ENCODE results near the gene KIF1C. TPM values are rescaled to one million over a fixed set of nuclear protein-coding genes. Genes with fewer than 3 reads are reported as not detected.

Gene KIF1C
- total and polyA plus RNA-seq, 4 donors: 10.4 to 62.2 (median 36.8) TPM

- Histone ChIP-seq H3K9ac (ENCODE audit: low read depth in 1 of 2, low read length in 2 of 2) (peak overlapping the region in 1 of 2 donors; percentile 66), H3K9me3 (ENCODE audit: control insufficient read depth in 4 of 4, low read length in 3 of 4) (no peaks in the 10 kb centered on the region), H3K27me3 (ENCODE audit: control insufficient read depth in 4 of 4, insufficient read depth in 4 of 4, low read length in 3 of 4) (no peaks in the 10 kb centered on the region), H3K4me3 (ENCODE audit: low read depth in 1 of 3, low read length in 3 of 3) (peak overlapping the region in 1 of 3 donors; percentile 69), H3K4me1 (ENCODE audit: control insufficient read depth in 4 of 4, insufficient read depth in 4 of 4, low read length in 3 of 4) (peaks cover 0 to 4% (median 0%) of the 10 kb centered on the region in 4 donors), H3K36me3 (ENCODE audit: control insufficient read depth in 4 of 4, insufficient read depth in 3 of 4, low read depth in 1 of 4, low read length in 3 of 4) (no peaks in the 10 kb centered on the region), H3K27ac (ENCODE audit: low read depth in 1 of 2, low read length in 2 of 2) (peak overlapping the region in 1 of 2 donors; percentile 54)
- 5% methylated on average over 48 of the region's 48 CpGs for WGBS
- TF ChIP-seq RAD21 (IDR thresholded peaks at IDR 0.05) (peak; percentile 58 to 74), CTCF (IDR thresholded peaks at IDR 0.05; ENCODE audit: low read depth, low read length, missing input control) (peak; percentile 76), ZBTB33 (IDR thresholded peaks at IDR 0.05) (no peak)
- DNase-seq (ENCODE audit: low spot score): peak; percentile 71
These were observed 33.8 kb downstream of the KIF1C start for GRCh38 chr17:5031365-5032082.

- H3K27me3 ChIP-seq (ENCODE audit: control insufficient read depth in 4 of 4, insufficient read depth in 4 of 4, low read length in 3 of 4): no peaks in the 10 kb centered on the region
- H3K4me1 ChIP-seq (ENCODE audit: control insufficient read depth in 4 of 4, insufficient read depth in 4 of 4, low read length in 3 of 4): peaks cover 0 to 4% (median 0%) of the 10 kb centered on the region in 4 donors
- no peaks in the 10 kb centered on the region for H3K9me3 ChIP-seq (ENCODE audit: control insufficient read depth in 4 of 4, low read length in 3 of 4)
- no peak for TF ChIP-seq REST (IDR thresholded peaks at IDR 0.05)
- no peak for TF ChIP-seq GABPA (IDR thresholded peaks at IDR 0.05 in 1 of 2, conservative IDR thresholded peaks at IDR 0.05 in 1 of 2)
- TF ChIP-seq SP1 (IDR thresholded peaks at IDR 0.05): no peak
- no peak for TF ChIP-seq NR2F2 (IDR thresholded peaks at IDR 0.05)
- no peak for TF ChIP-seq RXRA (IDR thresholded peaks at IDR 0.05)
- DNase-seq (ENCODE audit: low spot score): no peak
- 96% methylated on average over 6 of the region's 6 CpGs for WGBS
- no peaks in the 10 kb centered on the region for H3K36me3 ChIP-seq (ENCODE audit: control insufficient read depth in 4 of 4, insufficient read depth in 3 of 4, low read depth in 1 of 4, low read length in 3 of 4)
- H3K9ac ChIP-seq (ENCODE audit: low read depth in 1 of 2, low read length in 2 of 2): no peak overlapping the region
- no peak overlapping the region for H3K4me3 ChIP-seq (ENCODE audit: low read depth in 1 of 3, low read length in 3 of 3)
- no peak overlapping the region for H3K27ac ChIP-seq (ENCODE audit: low read depth in 1 of 2, low read length in 2 of 2)
These were observed 35.1 kb downstream of the KIF1C start for GRCh38 chr17:5032865-5033264.
